Myocyte (in vitro differentiated cells): ENCODE measurements around the gene AP4M1. TPM values are rescaled to one million over a fixed set of nuclear protein-coding genes. Genes with fewer than 3 reads are reported as not detected.
"Not testable (repeated sequence)": the region's sequence is repeated elsewhere in the genome, so short reads cannot be mapped to it uniquely, and the experiment has no call there.

ENCODE experiments used
- DNase-seq: peaks from one replicate; pipeline ENCODE4 v3.0.0-alpha.2; 2012; ENCODE audit warnings: low read depth
- total RNA-seq: library from RNA; depleted of rRNA; stranded (reverse); fragments of >200 nt; gene quantifications from 2 replicates; pipeline ENCODE4 v1.2.3, GENCODE V29; 2014

The AP4M1 gene
- total RNA-seq, 1 donor from 2014 or later: 38.5 TPM

GRCh38 chr7:100107890-100108289 lies 6.4 kb downstream of the AP4M1 start:
- no peak for DNase-seq

DNA sequence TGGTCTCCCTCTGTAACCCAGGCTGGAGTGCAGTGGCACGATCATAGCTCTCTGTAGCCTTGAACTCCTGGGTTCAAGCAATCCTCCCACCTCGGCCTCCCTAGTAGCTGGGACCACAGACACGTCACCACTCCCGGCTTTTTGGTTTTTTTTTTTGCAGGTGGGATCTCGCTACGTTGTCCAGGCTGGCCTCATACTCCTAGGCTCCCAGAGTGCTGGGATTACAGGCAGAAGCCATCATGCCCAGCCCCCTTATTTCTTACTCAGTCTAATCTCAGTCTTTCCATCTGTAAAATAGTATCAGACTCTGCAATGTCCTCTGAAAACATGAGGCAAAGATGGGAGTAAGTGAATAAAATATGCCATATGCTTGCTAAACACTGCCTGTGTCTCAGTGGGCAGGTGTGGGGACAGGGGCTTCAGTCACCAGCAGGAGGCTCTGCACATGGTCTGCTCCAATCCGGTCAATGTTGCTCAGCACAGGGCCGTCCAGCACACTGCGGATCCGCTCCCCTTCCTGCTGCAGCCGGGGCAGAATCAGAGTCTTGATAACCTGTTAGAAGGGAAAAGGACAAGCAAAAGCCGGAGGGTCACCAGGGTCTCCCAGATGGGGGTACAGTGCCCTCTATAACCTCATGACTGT lies 8.2 kb downstream of the AP4M1 start:
- no peak for DNase-seq

DNA sequence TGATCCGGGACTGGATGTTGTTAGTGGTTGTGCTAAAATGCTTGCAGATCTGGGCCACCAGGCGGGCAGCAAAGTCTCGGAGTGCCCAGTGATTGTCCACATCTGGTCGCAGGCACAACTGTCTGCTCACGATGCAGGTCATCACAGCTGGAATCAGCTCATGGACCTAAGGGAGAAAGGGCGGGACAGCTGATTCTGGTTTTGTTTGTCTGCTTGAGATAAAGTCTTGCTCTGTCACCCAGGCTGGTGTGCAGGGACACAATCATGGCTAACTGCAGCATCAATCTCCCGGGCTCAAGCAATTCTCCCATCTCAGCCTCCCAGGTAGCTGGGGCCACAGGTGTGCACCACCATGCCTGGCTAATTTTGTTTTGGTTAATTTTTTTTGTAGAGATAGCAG lies 9.7 kb downstream of the AP4M1 start:
- DNase-seq: no peak

DNA sequence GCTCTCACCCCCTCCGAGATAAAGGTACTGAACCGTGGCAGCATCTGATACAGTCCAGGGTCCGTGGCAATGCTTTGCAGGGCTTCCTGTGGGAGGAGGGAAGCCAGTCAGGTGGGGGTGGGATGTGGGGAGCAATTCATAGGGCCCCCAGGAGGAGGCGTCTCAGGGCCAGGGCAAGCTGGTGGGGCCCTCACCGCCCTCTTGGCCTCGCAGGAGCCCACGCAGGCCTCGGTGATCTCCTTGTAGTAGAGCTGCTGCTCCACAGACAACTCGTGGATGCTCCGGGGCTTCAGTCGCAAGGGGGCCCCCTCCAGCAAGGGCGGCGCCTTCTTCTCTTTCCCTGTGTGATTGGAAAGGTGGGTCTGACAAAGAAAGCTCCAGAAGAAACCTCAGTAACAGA lies 10.5 kb downstream of the AP4M1 start:
- no peak for DNase-seq

DNA sequence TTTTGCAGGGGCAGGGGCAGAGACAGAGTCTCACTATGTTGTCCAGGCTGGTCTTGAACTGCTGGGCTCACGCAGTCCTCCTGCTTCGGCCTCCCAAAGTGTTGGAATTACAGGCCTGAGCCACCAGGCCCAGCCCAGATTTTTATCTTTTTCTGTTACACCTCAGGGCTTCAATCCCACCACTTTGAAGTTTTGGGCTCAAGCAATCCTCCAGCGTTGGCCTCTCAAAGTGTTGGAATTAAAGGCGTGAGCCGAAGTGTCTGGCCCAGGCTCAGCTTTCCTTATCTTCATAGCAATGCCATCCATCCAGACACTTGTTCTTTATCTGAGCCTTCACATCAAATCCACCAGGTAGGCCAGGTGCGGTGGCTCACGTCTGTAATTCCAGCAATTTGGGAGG lies 13.6 kb downstream of the AP4M1 start:
- DNase-seq: no peak

- DNase-seq: no peak
Measured at GRCh38 chr7:100118388-100119071, 17.1 kb downstream of the AP4M1 start.

- peak; percentile 99 for DNase-seq
Measured at GRCh38 chr7:100119072-100119969, 17.9 kb downstream of the AP4M1 start, which contains the start of the genes CNPY4 and TAF6. Gene CNPY4 (plus strand): TSS chr7:100119634. CDS start chr7:100119745, 111 bp downstream. Gene TAF6 (minus strand): TSS chr7:100119358. CDS start chr7:100114209, 5,149 bp downstream.

- DNase-seq: peak; percentile 80
Measured at GRCh38 chr7:100119970-100120732, 18.7 kb downstream of the AP4M1 start.

DNA sequence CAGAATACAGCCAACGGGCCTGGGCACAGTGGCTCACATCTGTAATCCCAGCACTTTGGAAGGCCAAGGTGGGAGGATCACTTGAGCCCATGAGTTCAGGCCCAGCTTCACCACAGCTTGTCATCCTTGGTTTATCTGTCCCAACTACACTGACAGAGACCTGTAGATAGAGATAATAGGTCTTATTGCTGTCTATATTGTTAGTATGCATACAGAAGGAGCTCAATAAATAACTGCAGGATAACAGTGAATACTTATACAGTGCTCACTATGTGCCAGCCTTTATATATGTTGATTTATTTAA lies 19.2 kb downstream of the AP4M1 start:
- no peak for DNase-seq

DNA sequence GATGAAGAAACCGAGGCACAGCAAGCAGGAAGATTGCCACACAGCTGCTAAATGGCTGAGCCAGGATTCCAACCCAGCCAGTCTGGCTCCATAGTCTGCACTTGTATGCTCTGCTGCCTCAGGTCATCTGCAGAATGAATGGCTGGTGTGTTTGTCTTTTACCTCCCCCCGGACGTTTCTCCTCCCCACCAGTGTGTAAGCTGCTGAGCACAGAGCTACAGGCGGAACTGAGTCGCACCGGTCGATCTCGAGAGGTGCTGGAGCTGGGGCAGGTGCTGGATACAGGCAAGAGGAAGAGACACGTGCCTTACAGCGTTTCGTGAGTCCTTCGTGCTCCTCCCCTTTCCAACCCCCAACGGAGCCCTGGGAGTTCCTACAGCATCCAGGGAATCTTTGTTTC lies 20.6 kb downstream of the AP4M1 start:
- DNase-seq: no peak

DNA sequence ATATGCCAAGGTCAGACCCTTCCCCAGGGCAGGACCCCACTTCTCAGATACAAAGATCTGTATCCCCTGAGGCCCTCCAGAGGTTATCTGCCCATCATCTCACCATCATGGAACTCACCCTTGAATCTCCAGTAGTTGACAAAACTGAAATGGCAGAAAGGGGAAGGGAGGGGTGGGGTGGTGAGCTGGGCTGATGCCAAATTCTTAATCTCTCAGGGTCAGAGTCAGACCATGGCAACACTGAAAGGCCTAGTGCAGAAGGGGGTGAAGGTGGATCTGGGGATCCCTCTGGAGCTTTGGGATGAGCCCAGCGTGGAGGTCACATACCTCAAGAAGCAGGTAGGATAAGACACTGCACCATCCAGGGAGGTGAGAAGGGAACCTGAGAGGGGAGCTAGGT lies 21.1 kb downstream of the AP4M1 start:
- no peak for DNase-seq

GRCh38 chr7:100124301-100125230 lies 23.1 kb downstream of the AP4M1 start:
- DNase-seq: no peak

- DNase-seq: no peak
Measured at GRCh38 chr7:100126239-100126930, 24.9 kb downstream of the AP4M1 start.

GRCh38 chr7:100126931-100127865 lies 25.8 kb downstream of the AP4M1 start, which contains the start of gene MBLAC1:
Gene MBLAC1 (plus strand): TSS chr7:100126967. CDS start chr7:100127396, 429 bp downstream.
- DNase-seq: peak; percentile 97

DNA sequence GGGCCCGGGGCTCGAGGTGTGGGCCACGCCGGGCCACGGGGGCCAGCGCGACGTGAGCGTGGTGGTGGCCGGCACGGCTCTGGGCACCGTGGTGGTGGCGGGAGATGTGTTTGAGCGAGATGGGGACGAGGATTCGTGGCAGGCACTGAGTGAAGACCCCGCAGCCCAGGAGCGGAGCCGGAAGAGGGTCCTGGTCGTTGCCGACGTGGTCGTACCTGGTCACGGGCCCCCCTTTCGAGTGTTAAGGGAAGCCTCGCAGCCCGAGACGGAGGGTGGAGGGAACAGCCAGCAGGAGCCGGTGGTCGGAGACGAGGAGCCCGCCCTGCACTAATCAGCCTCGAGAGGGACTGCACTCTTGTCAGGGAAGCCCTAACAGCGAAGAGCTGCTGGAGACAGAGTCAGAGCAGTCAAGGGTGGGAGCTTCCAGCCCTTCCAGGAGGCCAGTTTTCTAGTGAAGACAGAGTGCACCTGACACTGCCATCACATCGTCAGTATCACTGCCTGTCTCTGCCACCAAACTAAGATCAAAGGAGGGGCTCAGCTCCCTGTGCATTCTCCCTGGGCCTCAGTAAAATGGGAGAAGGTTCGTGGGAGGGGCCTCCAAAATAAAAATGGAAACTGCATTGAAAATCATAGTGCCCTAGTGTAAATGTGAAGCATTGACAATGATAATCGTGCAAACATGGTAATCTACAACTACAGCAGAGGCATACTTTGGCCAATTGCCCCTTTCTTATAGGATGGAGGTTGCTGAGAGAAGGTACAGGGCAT lies 26.6 kb downstream of the AP4M1 start:
- DNase-seq: no peak

GRCh38 chr7:100128637-100128963 lies 27.2 kb downstream of the AP4M1 start:
- DNase-seq: no peak

- DNase-seq: not testable (repeated sequence)
Measured at GRCh38 chr7:100130220-100130607, 28.8 kb downstream of the AP4M1 start.
